Panc1 (cell line): ENCODE results near the gene TFE3. TPM values are rescaled to one million over a fixed set of nuclear protein-coding genes. Genes with fewer than 3 reads are reported as not detected.

ENCODE experiments used
- ATAC-seq: fragments of 200-7000 bp; cut with Tn5 transposase; 2 replicates; pipeline ENCODE4 v1.9.1; 2020; ENCODE audit warnings: mild to moderate bottlenecking, moderate library complexity
- BruUV-seq: library from RNA; stranded (reverse); fragments of 400-500 nt; replicated peaks from 2 replicates; lab custom pipeline; 2021; lab: Mats Ljungman, UMichigan
- CTCF ChIA-PET: fragments of 300-600 bp; sonication (Branson Sonifier 250); formaldehyde crosslinking; loops from one replicate; lab custom pipeline; 2022; ENCODE audit warnings: antibody characterized with exemption; lab: Charles Lee
- POLR2A ChIA-PET: fragments of 300-600 bp; sonication (Branson Sonifier 250); formaldehyde crosslinking; loops from one replicate; lab custom pipeline; 2022; ENCODE audit warnings: antibody characterized with exemption; lab: Charles Lee
- DNase-seq: peaks from one replicate; pipeline ENCODE4 v3.0.0-alpha.2; 2010; ENCODE audit warnings: low read depth, low spot score
- H3K27ac ChIP-seq: 2 replicates; pipeline ENCODE4 v1.5.1; 2011; ENCODE audit warnings: mild to moderate bottlenecking, low read length, inconsistent platforms
- H3K27me3 ChIP-seq: fragments of 200-500 bp; sonication (Bioruptor generic); 2 replicates; pipeline ENCODE4 v1.6.0; 2014; ENCODE audit warnings: low read length, inconsistent platforms; ENCODE audit not compliant: control insufficient read depth, insufficient read depth
- H3K36me3 ChIP-seq: fragments of 200-500 bp; sonication (Bioruptor generic); 2 replicates; pipeline ENCODE4 v1.5.1; 2014; ENCODE audit warnings: inconsistent platforms, mild to moderate bottlenecking, low read length, moderate library complexity; ENCODE audit not compliant: control insufficient read depth, insufficient read depth
- H3K4me1 ChIP-seq: 2 replicates; pipeline ENCODE4 v1.5.1; 2011; ENCODE audit warnings: inconsistent platforms, mild to moderate bottlenecking, low read length, moderate library complexity; ENCODE audit not compliant: control insufficient read depth, insufficient read depth
- H3K4me3 ChIP-seq, 2 experiments: 2 replicates each; pipeline ENCODE4 v1.5.1; 2011 to 2012; ENCODE audit warnings: low read depth in 2 of 2, low read length in 2 of 2, mild to moderate bottlenecking in 2 of 2, inconsistent platforms in 1 of 2, moderate library complexity in 1 of 2
- H3K9me3 ChIP-seq: fragments of 200-500 bp; sonication (Bioruptor generic); 2 replicates; pipeline ENCODE4 v1.5.1; 2014; ENCODE audit warnings: low read depth, mild to moderate bottlenecking, inconsistent platforms, low read length, moderate library complexity; ENCODE audit not compliant: control insufficient read depth, insufficient read depth
- POLR2AphosphoS5 ChIP-seq: IDR thresholded peaks from 2 replicates; pipeline ENCODE4 v1.6.1; 2012; ENCODE audit warnings: mild to moderate bottlenecking, low read depth, low read length, moderate library complexity
- REST ChIP-seq, 2 experiments: IDR thresholded peaks; 2 replicates each; pipeline ENCODE4 v1.6.1; 2011 to 2012; ENCODE audit warnings: low read depth in 2 of 2, control low read depth in 1 of 2, low read length in 1 of 2, mild to moderate bottlenecking in 1 of 2, moderate library complexity in 1 of 2; ENCODE audit not compliant: insufficient read depth in 1 of 2
- SIN3A ChIP-seq: IDR thresholded peaks from 2 replicates; pipeline ENCODE4 v1.6.1; 2012; ENCODE audit warnings: low read depth, mild to moderate bottlenecking, low read length, moderate library complexity, borderline replicate concordance; ENCODE audit not compliant: insufficient read depth
- TCF7L2 ChIP-seq: IDR thresholded peaks from 2 replicates; pipeline ENCODE4 v1.6.1; 2011; ENCODE audit warnings: mild to moderate bottlenecking, low read depth, low read length, inconsistent platforms
- in situ Hi-C: cut with HindIII; loops from 2 replicates; pipeline ENCODE4 v1.10.0; 2016; ENCODE audit warnings: low sequenced_read_pairs, low pct_unique_long_range_greater_than_20kb
- intact Hi-C: fragments of 100-400 bp; cut with micrococcal nuclease; formaldehyde crosslinking; loops from one replicate; pipeline ENCODE4 v1.10.0; 2022; ENCODE audit not compliant: unreplicated experiment
- total RNA-seq: library from RNA; stranded (reverse); gene quantifications from one replicate; pipeline ENCODE4 v1.2.1, GENCODE V29; 2021; ENCODE audit not compliant: unreplicated experiment
- TF ChIP-seq, protein P1 (sequence below): fragments of 450-650 bp; IDR thresholded peaks from 2 replicates; pipeline ENCODE4 v1.5.1; 2017; ENCODE audit warnings: mild to moderate bottlenecking

TFE3 gene
- total RNA-seq, 1 experiment from 2014 or later, result 45.9 TPM

- POLR2A ChIA-PET, result no interaction called here
- no peak overlapping the region for H3K4me3 ChIP-seq
- intact Hi-C loops, result no loop called here
- DNase-seq, result no peak
- H3K36me3 ChIP-seq, result no peaks in the 10 kb centered on the region
- TF ChIP-seq REST (IDR thresholded peaks at IDR 0.05; ENCODE audit: insufficient read depth in 1 of 2, low read depth in 2 of 2, low read length in 1 of 2) (no peak), SIN3A (no peak), POLR2AphosphoS5 (no peak), TCF7L2 (no peak)
- TF ChIP-seq, protein P1, sequence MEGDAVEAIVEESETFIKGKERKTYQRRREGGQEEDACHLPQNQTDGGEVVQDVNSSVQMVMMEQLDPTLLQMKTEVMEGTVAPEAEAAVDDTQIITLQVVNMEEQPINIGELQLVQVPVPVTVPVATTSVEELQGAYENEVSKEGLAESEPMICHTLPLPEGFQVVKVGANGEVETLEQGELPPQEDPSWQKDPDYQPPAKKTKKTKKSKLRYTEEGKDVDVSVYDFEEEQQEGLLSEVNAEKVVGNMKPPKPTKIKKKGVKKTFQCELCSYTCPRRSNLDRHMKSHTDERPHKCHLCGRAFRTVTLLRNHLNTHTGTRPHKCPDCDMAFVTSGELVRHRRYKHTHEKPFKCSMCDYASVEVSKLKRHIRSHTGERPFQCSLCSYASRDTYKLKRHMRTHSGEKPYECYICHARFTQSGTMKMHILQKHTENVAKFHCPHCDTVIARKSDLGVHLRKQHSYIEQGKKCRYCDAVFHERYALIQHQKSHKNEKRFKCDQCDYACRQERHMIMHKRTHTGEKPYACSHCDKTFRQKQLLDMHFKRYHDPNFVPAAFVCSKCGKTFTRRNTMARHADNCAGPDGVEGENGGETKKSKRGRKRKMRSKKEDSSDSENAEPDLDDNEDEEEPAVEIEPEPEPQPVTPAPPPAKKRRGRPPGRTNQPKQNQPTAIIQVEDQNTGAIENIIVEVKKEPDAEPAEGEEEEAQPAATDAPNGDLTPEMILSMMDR, result no peak
- no peaks in the 10 kb centered on the region for H3K9me3 ChIP-seq
- in situ Hi-C loops, result no loop called here
- CTCF ChIA-PET, result no interaction called here
- no peaks in the 10 kb centered on the region for H3K4me1 ChIP-seq
- no peak for ATAC-seq
- no peak overlapping the region for H3K27ac ChIP-seq
- no TSS peak for BruUV-seq
- H3K27me3 ChIP-seq, result no peaks in the 10 kb centered on the region
Measured at GRCh38 chrX:49069038-49069437, 25.9 kb upstream of the TFE3 start.

- no TSS peak for BruUV-seq
- H3K9me3 ChIP-seq, result no peaks in the 10 kb centered on the region
- H3K4me1 ChIP-seq, result no peaks in the 10 kb centered on the region
- intact Hi-C loops, result no loop called here
- in situ Hi-C loops, result no loop called here
- ChIA-PET CTCF (no interaction called here), POLR2A (no interaction called here)
- TF ChIP-seq POLR2AphosphoS5 (no peak), SIN3A (no peak), REST (IDR thresholded peaks at IDR 0.05; ENCODE audit: insufficient read depth in 1 of 2, low read depth in 2 of 2, low read length in 1 of 2) (no peak)
- no peak overlapping the region for H3K27ac ChIP-seq
- no peaks in the 10 kb centered on the region for H3K36me3 ChIP-seq
- ATAC-seq (no peak), DNase-seq (no peak)
- H3K4me3 ChIP-seq, result no peak overlapping the region
- H3K27me3 ChIP-seq, result no peaks in the 10 kb centered on the region
Measured at GRCh38 chrX:49067285-49068120, 24.3 kb upstream of the TFE3 start.
